Osteocyte (in vitro differentiated cells): Measurements from ENCODE around the gene GOT2. TPM values are rescaled to one million over a fixed set of nuclear protein-coding genes. Genes with fewer than 3 reads are reported as not detected.

Experiments used
- DNase-seq: peaks from one replicate; pipeline ENCODE4 v3.0.0; 2021; ENCODE audit warnings: mixed read lengths; ENCODE audit not compliant: unreplicated experiment; ENCODE audit errors: extremely low spot score
- H3K27ac Mint-ChIP-seq: one replicate; pipeline ENCODE4 v1.8.0; 2021; ENCODE audit warnings: mild to moderate bottlenecking, mixed read lengths; ENCODE audit not compliant: unreplicated experiment
- H3K27me3 Mint-ChIP-seq: one replicate; pipeline ENCODE4 v1.8.0; 2021; ENCODE audit warnings: mixed read lengths; ENCODE audit not compliant: unreplicated experiment
- H3K36me3 Mint-ChIP-seq: one replicate; pipeline ENCODE4 v1.8.0; 2021; ENCODE audit warnings: mixed read lengths; ENCODE audit not compliant: unreplicated experiment
- H3K4me1 Mint-ChIP-seq: one replicate; pipeline ENCODE4 v1.8.0; 2021; ENCODE audit warnings: mixed read lengths; ENCODE audit not compliant: unreplicated experiment
- H3K4me3 Mint-ChIP-seq: one replicate; pipeline ENCODE4 v1.8.0; 2021; ENCODE audit warnings: mild to moderate bottlenecking, moderate library complexity, mixed read lengths; ENCODE audit not compliant: unreplicated experiment
- H3K9me3 Mint-ChIP-seq: one replicate; pipeline ENCODE4 v1.8.0; 2021; ENCODE audit warnings: mixed read lengths; ENCODE audit not compliant: unreplicated experiment
- total RNA-seq: library from RNA; stranded (reverse); gene quantifications from 2 replicates; pipeline ENCODE4 v1.2.1, GENCODE V29; 2021
- TF ChIP-seq, protein P1 (sequence below): fragments of 200-600 bp; sonication (generic); IDR thresholded peaks from 2 replicates; pipeline ENCODE4 v1.5.0; 2021; ENCODE audit warnings: antibody characterized with exemption, mild to moderate bottlenecking, moderate library complexity

Gene GOT2
- total RNA-seq, 1 donor from 2014 or later, result 58.4 TPM

DNA sequence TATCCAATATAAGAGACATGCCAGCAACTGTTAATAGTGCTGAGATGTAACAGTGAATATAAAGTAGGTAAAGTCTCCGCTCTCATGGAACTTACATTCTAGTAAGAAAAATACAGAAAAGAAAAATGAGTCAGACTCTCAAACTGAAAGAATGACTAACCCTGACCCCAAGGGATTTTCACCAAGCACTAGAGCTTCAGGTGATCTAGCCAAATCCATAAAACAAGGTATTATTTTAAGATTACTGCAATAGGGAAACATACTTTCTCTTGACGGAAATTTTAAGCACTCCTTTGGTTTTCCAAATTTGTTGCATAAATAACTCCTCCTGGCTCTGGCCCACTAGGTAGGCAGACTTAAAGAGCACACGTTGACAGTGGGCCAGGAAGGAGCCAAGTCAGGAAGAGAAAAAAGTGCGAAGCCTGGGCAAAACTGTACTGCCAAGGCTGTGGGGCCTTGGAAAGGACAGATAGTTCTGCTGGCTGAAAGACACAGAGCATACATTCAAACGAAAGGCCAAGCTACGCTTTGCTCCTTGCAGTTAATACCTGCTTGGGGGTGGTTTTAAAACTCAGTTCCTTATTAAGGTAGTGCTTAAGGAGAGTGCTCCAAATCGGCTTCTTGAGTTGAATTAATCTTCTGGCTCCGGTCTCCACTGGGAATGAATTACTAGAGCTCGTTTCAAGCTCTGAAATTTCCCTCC is 1.4 kb downstream of the GOT2 start:
- H3K4me1 Mint-ChIP-seq, result peaks cover 21% of the 10 kb centered on the region
- TF ChIP-seq, protein P1, sequence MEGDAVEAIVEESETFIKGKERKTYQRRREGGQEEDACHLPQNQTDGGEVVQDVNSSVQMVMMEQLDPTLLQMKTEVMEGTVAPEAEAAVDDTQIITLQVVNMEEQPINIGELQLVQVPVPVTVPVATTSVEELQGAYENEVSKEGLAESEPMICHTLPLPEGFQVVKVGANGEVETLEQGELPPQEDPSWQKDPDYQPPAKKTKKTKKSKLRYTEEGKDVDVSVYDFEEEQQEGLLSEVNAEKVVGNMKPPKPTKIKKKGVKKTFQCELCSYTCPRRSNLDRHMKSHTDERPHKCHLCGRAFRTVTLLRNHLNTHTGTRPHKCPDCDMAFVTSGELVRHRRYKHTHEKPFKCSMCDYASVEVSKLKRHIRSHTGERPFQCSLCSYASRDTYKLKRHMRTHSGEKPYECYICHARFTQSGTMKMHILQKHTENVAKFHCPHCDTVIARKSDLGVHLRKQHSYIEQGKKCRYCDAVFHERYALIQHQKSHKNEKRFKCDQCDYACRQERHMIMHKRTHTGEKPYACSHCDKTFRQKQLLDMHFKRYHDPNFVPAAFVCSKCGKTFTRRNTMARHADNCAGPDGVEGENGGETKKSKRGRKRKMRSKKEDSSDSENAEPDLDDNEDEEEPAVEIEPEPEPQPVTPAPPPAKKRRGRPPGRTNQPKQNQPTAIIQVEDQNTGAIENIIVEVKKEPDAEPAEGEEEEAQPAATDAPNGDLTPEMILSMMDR, result no peak
- no peaks in the 10 kb centered on the region for H3K27me3 Mint-ChIP-seq
- H3K9me3 Mint-ChIP-seq, result no peaks in the 10 kb centered on the region
- H3K27ac Mint-ChIP-seq, result peak overlapping the region; percentile 68
- peak overlapping the region; percentile 81 for H3K4me3 Mint-ChIP-seq
- no peaks in the 10 kb centered on the region for H3K36me3 Mint-ChIP-seq
- DNase-seq, result no peak

DNA sequence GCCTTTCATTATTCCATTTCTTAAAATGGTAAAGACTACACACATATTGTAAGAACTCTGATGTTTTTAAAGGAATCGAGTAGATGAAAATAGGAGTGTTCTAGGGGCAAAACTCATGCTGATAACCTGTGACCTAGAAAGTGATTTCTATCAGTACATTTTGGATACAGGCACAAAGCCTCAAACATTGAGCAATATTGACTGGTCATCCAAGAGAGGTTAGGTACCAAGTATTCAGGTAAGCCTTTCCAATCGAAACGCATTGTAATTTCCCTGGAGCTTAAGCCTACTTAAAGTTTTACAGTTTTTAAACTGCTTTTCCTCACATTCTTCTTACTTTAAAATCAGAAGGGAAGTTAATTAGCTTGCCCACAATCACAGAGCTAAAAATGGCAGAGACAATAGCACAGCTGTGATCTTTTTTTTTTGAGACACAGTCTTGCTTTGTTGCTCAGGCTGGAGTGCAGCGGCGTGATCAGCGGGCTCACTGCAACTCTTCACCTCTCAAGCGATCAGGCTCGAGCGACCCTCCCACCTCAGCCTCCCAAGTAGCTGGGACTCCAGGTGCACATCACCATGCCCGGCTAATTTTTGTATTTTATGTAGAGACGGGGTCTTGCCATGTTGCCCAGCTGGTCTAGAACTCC is 3.3 kb downstream of the GOT2 start:
- Mint-ChIP-seq H3K4me3 (no peak overlapping the region), H3K27me3 (no peaks in the 10 kb centered on the region), H3K27ac (no peak overlapping the region), H3K4me1 (peaks cover 19% of the 10 kb centered on the region), H3K9me3 (no peaks in the 10 kb centered on the region), H3K36me3 (no peaks in the 10 kb centered on the region)
- DNase-seq, result no peak
- TF ChIP-seq, protein P1, result no peak

DNA sequence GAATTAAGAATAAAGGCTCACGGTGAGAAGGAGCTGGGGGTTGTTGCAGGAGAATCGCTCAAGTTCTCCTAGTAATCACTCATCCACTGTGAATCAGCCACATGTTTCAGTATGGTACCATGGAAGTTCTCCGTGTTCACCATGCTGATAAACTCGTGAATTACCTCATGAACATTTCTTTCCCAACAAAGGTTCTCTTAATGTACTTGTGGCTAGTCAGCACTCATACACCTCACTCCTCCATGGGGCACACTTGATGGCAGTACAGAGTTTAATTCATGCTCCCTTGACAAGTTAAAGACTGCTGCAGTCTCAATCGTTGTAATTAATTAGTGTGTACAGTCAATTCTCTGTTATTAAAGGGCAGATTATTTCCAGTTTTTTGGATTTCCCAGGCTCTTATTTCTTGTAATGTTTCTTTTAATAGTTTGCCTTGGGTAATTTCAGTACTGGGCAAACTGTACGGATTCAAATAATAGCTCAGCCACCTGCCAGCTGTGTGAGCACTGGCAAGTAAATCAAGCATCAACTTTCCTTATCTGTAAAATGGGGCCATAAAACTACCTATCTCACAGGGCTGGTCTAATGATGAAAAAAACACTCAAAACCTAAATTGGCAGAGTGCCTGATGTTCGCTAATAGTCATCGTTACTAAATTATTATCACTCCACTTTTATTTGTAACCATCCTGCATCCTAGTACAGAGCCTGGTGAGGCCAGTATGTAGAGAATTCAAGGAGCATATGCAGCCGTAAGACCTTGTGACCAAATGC is 6.1 kb downstream of the GOT2 start:
- H3K27me3 Mint-ChIP-seq, result no peaks in the 10 kb centered on the region
- no peaks in the 10 kb centered on the region for H3K9me3 Mint-ChIP-seq
- no peak for DNase-seq
- H3K36me3 Mint-ChIP-seq, result peaks cover 3% of the 10 kb centered on the region
- TF ChIP-seq, protein P1, result no peak
- no peak overlapping the region for H3K4me3 Mint-ChIP-seq
- H3K4me1 Mint-ChIP-seq, result peaks cover 12% of the 10 kb centered on the region
- H3K27ac Mint-ChIP-seq, result no peak overlapping the region

DNA sequence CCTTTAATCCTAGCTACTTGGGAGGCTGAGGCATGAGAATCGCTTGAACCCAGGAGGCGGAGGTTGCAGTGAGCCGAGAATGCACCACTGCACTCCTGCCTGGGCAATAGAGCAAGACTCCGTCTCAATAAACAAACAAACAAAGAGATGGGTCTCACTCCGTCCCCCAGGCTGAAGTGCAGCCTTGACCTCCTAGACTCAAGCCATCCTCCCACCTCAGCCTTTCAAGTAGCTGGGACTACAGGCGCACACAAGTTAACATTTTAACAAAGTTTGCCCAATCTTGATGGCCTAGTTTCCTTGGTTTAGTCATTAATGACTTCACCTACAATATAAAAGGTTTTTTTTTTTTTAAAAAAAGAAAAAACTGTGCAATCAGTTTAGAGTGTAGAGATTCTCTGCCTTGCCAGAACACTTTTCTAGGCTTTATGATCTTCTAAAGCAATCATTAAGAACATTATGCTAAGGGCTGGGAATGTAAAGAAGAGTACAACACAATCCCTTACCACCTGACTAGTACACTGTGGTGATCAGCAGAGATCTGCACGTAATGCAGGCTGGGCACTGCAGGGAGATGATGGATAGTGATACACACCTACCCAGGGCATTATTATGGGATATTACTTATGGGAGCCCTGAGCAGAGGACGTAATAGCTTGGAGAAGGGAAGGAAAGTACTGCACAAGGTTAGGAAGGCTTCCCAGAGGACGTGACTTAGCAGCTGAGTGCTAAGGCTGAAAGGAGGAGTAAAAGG is 6.9 kb downstream of the GOT2 start:
- Mint-ChIP-seq H3K9me3 (no peaks in the 10 kb centered on the region), H3K36me3 (peaks cover 7% of the 10 kb centered on the region), H3K27ac (no peak overlapping the region), H3K4me1 (peaks cover 4% of the 10 kb centered on the region), H3K4me3 (no peak overlapping the region), H3K27me3 (no peaks in the 10 kb centered on the region)
- DNase-seq, result no peak
- TF ChIP-seq, protein P1, result no peak
